ENCODE data around the gene NPAS2.

NPAS2 gene

GRCh38 chr2:100907832-100908231 is 87.9 kb downstream of the NPAS2 start:
- TF ChIP-seq CTCF (IDR thresholded peaks at IDR 0.05) = no peak

GRCh38 chr2:100909534-100910081 is 89.7 kb downstream of the NPAS2 start:
- TF ChIP-seq CTCF (IDR thresholded peaks at IDR 0.05) = no peak

DNA sequence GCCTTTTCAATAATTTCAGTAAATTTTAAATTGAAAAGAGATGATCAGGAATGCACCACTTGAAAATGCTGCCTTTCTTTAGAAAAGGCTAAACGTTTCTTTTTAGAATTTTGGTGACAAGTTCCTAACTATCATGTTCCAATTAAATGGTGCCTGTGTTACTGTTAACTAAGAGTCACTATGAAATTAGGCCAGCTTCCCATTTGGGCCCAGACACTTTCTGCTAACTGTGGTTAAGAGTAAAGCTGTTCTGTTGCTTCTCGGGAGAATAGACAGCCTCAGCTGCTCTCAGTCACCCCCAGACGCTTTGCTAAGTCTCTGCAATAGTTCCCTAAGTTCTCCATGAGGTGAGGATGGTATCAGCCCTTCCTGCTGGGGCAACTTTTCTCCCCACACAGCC is 90.2 kb downstream of the NPAS2 start:
- no peak for TF ChIP-seq CTCF (IDR thresholded peaks at IDR 0.05)

- peak; percentile 53 for TF ChIP-seq CTCF (IDR thresholded peaks at IDR 0.05)
These were observed 99.4 kb downstream of the NPAS2 start for GRCh38 chr2:100919316-100919715.

GRCh38 chr2:100921685-100922161 is 101.8 kb downstream of the NPAS2 start:
- TF ChIP-seq CTCF (IDR thresholded peaks at IDR 0.05) = no peak

DNA sequence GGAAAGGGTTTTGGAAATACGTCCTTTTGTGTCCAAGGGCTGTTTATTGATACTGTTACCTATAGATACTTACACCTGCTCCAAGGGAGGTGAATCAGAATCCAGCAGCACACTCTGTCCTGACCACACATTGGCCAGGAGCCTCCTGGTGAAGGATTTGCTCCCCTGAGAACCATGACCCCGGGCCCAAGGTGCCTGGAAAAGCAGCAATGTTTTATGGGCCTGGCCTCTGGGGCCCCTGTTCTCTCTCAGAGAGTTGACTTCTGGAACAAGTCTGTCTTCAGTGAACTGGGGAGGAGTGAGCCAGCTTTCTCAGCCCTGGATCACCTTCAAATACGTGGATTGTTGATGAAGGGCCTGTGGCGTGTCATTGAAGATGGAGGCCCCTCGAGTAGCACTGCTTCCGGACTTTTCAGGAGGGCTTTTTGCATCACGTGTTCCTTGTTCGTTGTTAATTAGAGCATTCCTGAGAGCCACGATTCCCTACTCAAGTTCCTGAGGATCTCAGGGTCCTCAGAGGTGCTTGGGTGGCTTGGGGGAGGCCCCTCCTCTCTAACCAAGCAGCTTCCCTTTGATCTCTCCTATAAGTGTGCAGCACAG is 103.6 kb downstream of the NPAS2 start:
- no peak for TF ChIP-seq CTCF (IDR thresholded peaks at IDR 0.05)

DNA sequence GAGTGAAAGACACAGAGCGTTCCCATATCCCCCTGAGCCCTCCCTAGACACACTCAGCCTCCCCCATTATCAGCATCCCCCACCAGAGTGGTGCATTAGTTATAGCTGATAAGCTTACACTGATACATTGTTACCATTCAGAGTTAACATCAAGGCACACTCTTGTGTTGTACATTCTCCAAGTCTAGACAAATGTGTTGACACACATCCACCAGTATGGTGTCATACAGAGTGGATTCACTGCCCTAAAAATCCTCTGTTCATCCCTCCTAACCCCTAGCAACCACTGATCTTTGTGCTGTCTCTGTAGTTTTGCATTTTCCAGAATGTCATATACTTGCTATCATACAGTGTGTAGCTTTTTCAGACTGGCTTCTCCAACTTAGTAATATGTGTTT is 104.2 kb downstream of the NPAS2 start:
- no peak for TF ChIP-seq CTCF (IDR thresholded peaks at IDR 0.05)
